Measurements from ENCODE around the gene PCIF1.
A peak's percentile ranks its signal among the peaks of the same experiment; 100 is the strongest.
"Not testable (repeated sequence)": the region's sequence is repeated elsewhere in the genome, so short reads cannot be mapped to it uniquely, and the experiment has no call there.

PCIF1 gene
- 42.9 to 44.5 reads per million in 2 donors for total RNA-seq

- peak; percentile 95 for DNase-seq
Measured at GRCh38 chr20:45934586-45935415, at the start of gene PCIF1. Gene PCIF1, plus strand, starts transcription at chr20:45934683. Its CDS starts 4,317 bp downstream, at chr20:45939000.

GRCh38 chr20:45886590-45887345 lies 47.7 kb upstream of the PCIF1 start:
- DNase-seq = no peak

- no peak for DNase-seq
Measured at GRCh38 chr20:45887346-45887715, 47.2 kb upstream of the PCIF1 start, which contains the start of gene SPATA25. Gene SPATA25, minus strand, starts transcription at chr20:45887622. Its CDS starts 32 bp downstream, at chr20:45887590.

GRCh38 chr20:45888681-45889080 lies 45.8 kb upstream of the PCIF1 start:
- DNase-seq = no peak

GRCh38 chr20:45890077-45890984 lies 44.2 kb upstream of the PCIF1 start:
- no peak for DNase-seq

GRCh38 chr20:45890985-45891983 lies 43.2 kb upstream of the PCIF1 start, which contains the start of the genes CTSA and NEURL2:
Gene CTSA, plus strand, starts transcription at chr20:45891335. Its CDS starts 234 bp downstream, at chr20:45891569.
Gene NEURL2, minus strand, starts transcription at chr20:45891208. Its CDS starts 217 bp downstream, at chr20:45890991.
- DNase-seq = peak; percentile 63

- DNase-seq = no peak
Measured at GRCh38 chr20:45892049-45892825, 42.2 kb upstream of the PCIF1 start.

GRCh38 chr20:45892828-45893500 lies 41.5 kb upstream of the PCIF1 start:
- DNase-seq = no peak

GRCh38 chr20:45893831-45894230 lies 40.7 kb upstream of the PCIF1 start:
- no peak for DNase-seq

- no peak for DNase-seq
Measured at GRCh38 chr20:45894797-45895196, 39.7 kb upstream of the PCIF1 start.

GRCh38 chr20:45896641-45897161 lies 37.8 kb upstream of the PCIF1 start:
- DNase-seq = no peak

- DNase-seq = no peak
Measured at GRCh38 chr20:45897289-45897688, 37.2 kb upstream of the PCIF1 start.

- no peak for DNase-seq
Measured at GRCh38 chr20:45897692-45898091, 36.8 kb upstream of the PCIF1 start.

GRCh38 chr20:45898285-45898684 lies 36.2 kb upstream of the PCIF1 start:
- no peak for DNase-seq

GRCh38 chr20:45899046-45899835 lies 35.2 kb upstream of the PCIF1 start:
- no peak for DNase-seq

- DNase-seq = not testable (repeated sequence)
Measured at GRCh38 chr20:45901332-45901731, 33.2 kb upstream of the PCIF1 start.

GRCh38 chr20:45902199-45902701 lies 32.2 kb upstream of the PCIF1 start:
- DNase-seq = no peak
